ENCODE measurements around the gene HS6ST1. TPM values are rescaled to one million over a fixed set of nuclear protein-coding genes. Genes with fewer than 3 reads are reported as not detected.
A peak's percentile ranks its signal among the peaks of the same experiment; 100 is the strongest.

The HS6ST1 gene
- total RNA-seq, 2 donors from 2014 or later, result 19.3 to 22.9 TPM

DNA sequence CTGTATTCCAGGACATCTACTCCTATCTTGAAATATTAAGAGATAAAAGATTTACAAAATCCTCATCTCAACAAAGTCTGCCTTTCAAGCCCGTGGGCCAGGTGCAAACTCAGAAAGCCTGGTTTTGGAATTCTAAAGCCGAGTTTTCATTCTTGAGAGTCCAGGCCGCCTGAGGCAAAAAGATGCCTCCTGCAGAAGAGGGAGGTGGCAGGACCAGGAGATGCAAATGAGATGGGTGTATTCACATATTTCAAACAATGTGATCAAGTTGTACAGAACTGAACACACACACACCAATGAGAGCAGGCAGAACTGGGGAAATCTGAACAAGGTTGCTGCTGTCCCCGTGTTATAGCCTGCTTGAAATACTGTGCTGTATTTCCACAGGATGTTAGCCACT, 7.7 kb upstream of the HS6ST1 start:
- Histone ChIP-seq H3K4me1 (no peaks in the 10 kb centered on the region), H3K36me3 (no peaks in the 10 kb centered on the region), H3K4me3 (no peak overlapping the region), H3K27me3 (no peaks in the 10 kb centered on the region), H3K9ac (ENCODE audit: low read depth in 2 of 2, low read length in 2 of 2) (no peak overlapping the region), H3K27ac (no peak overlapping the region), H3K9me3 (no peaks in the 10 kb centered on the region)
- DNase-seq, result no peak
- intact Hi-C loops (cut with DNase I), result loop anchor here (10.0 kb wide), 1 partner anchor 408 kb away; no protein-coding TSS in a partner anchor
- TF ChIP-seq, protein P1, sequence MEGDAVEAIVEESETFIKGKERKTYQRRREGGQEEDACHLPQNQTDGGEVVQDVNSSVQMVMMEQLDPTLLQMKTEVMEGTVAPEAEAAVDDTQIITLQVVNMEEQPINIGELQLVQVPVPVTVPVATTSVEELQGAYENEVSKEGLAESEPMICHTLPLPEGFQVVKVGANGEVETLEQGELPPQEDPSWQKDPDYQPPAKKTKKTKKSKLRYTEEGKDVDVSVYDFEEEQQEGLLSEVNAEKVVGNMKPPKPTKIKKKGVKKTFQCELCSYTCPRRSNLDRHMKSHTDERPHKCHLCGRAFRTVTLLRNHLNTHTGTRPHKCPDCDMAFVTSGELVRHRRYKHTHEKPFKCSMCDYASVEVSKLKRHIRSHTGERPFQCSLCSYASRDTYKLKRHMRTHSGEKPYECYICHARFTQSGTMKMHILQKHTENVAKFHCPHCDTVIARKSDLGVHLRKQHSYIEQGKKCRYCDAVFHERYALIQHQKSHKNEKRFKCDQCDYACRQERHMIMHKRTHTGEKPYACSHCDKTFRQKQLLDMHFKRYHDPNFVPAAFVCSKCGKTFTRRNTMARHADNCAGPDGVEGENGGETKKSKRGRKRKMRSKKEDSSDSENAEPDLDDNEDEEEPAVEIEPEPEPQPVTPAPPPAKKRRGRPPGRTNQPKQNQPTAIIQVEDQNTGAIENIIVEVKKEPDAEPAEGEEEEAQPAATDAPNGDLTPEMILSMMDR (IDR thresholded peaks at IDR 0.05), result no peak

DNA sequence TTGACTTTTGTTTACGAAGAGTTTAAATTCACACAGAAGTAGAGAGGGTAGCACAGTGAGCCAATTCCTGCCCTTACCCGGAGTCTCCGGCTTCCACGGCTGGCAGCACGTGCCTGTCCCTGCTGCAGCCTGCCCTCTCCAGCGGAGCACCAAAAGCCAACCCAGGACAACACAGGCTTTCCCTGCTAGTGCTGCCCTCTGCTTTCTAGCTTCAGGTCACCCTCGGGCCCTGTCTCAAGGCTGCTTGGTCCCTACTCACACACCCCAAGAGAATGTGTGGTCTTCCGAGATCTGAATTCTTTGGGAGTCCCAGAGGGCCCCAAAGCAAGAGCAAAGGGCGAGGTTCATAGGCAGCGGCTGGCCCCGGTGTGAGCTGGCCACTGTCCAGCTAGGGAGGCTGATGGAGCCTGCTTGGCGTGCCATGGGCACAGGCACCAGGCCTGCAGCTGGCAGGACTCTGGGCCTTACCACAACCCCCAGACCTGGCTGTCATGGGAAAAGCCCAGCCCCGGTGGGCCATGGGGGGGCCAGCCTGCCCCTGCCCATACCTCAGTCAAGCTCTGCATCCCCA, 7.0 kb upstream of the HS6ST1 start:
- no peak for DNase-seq
- Histone ChIP-seq H3K27ac (no peak overlapping the region), H3K9me3 (no peaks in the 10 kb centered on the region), H3K36me3 (no peaks in the 10 kb centered on the region), H3K4me1 (no peaks in the 10 kb centered on the region), H3K9ac (ENCODE audit: low read depth in 2 of 2, low read length in 2 of 2) (no peak overlapping the region), H3K4me3 (no peak overlapping the region), H3K27me3 (no peaks in the 10 kb centered on the region)
- intact Hi-C loops (cut with DNase I), result loop anchor here (10.0 kb wide), 1 partner anchor 409 kb away; no protein-coding TSS in a partner anchor
- TF ChIP-seq, protein P1 (IDR thresholded peaks at IDR 0.05), result no peak

GRCh38 chr2:128324897-128325410, 6.3 kb upstream of the HS6ST1 start:
- no peak for DNase-seq
- H3K4me3 ChIP-seq, result no peak overlapping the region
- H3K27me3 ChIP-seq, result no peaks in the 10 kb centered on the region
- no peaks in the 10 kb centered on the region for H3K9me3 ChIP-seq
- no peak overlapping the region for H3K27ac ChIP-seq
- H3K36me3 ChIP-seq, result no peaks in the 10 kb centered on the region
- TF ChIP-seq, protein P1 (IDR thresholded peaks at IDR 0.05), result no peak
- H3K4me1 ChIP-seq, result no peaks in the 10 kb centered on the region
- intact Hi-C loops (cut with DNase I), result loop anchor here (10.0 kb wide), 1 partner anchor 410 kb away; no protein-coding TSS in a partner anchor
- no peak overlapping the region for H3K9ac ChIP-seq (ENCODE audit: low read depth in 2 of 2, low read length in 2 of 2)

DNA sequence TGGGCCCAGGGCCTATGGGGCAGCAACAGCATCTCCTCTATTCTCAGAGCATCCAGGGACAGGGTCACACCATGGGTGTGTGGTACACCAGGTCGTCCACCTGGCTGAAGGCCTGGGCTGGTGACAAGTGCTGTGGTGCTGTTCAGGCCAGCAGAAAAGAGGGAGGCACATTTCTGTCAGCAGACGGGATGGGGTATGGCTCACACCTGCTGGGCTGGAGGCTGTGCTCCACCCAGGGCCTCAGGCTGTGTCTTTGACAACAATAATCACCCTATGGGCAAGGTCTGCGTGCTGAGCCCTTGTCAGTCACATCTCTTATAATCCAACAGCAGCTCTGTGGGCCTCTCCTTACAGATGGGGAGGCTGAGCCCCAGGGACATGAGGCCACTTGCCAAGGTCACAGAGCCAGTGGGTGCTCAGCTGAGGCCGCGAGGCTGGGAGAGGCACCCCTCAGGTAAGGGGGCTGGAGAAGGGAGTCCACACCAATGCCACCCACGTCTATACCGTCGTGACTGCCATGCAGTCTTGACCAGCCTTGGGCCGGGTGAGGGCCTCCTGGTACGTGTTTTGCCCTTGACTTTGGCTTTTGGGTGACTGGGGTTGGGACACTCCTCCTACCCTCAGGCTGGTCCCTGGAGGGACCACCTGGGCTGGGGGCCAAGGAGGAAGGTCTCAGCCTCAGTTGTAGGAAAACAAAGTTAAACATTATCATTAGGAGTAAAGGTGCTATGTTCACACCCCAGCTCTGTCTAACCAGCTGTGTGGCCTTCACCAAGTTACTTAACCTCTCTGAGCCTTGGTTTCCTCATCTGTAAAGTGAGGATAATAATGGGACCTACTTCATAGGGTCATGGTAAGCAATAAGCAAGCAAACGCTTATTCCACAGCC, 5.6 kb upstream of the HS6ST1 start:
- no peak overlapping the region for H3K4me3 ChIP-seq
- no peak overlapping the region for H3K27ac ChIP-seq
- DNase-seq, result peak; percentile 16

DNA sequence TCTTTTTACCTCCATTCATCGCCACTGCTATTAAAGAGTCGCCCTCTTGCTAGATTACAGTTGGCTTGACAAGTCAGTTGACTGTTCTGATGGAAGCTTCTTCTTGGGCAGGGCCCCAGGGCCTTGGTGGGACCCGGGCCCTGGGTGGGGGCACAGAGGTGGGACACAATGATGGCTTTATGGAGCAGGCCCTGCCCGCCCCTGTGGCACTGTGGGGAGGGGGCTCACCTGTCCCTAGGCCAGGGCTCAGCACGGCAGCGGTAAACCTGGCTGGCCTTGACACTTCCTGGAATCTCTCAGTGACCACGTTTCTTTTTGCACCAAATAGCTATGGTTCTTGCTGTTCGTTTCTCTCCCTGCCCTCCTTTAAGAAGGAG, 4.9 kb upstream of the HS6ST1 start:
- Histone ChIP-seq H3K27ac (no peak overlapping the region), H3K9me3 (no peaks in the 10 kb centered on the region), H3K4me3 (no peak overlapping the region), H3K4me1 (no peaks in the 10 kb centered on the region), H3K36me3 (no peaks in the 10 kb centered on the region), H3K9ac (ENCODE audit: low read depth in 2 of 2, low read length in 2 of 2) (no peak overlapping the region), H3K27me3 (no peaks in the 10 kb centered on the region)
- intact Hi-C loops (cut with DNase I), result loop anchor here (10.0 kb wide), 1 partner anchor 411 kb away; no protein-coding TSS in a partner anchor
- DNase-seq, result no peak
- TF ChIP-seq, protein P1 (IDR thresholded peaks at IDR 0.05), result no peak

More for the DNA sequence above, 5.6 kb upstream of the HS6ST1 start:
- H3K9ac ChIP-seq (ENCODE audit: low read depth in 2 of 2, low read length in 2 of 2), result peak overlapping the region in 1 of 2 donors; percentile 24
- H3K27me3 ChIP-seq, result no peaks in the 10 kb centered on the region
- H3K36me3 ChIP-seq, result no peaks in the 10 kb centered on the region
- no peaks in the 10 kb centered on the region for H3K9me3 ChIP-seq
- H3K4me1 ChIP-seq, result no peaks in the 10 kb centered on the region
- TF ChIP-seq, protein P1 (IDR thresholded peaks at IDR 0.05), result no peak
- intact Hi-C loops (cut with DNase I), result loop anchor here (10.0 kb wide), 1 partner anchor 411 kb away; no protein-coding TSS in a partner anchor
